Large intestine (tissue), 3 donors: Measurements from ENCODE around the gene CAMK2G. TPM values are rescaled to one million over a fixed set of nuclear protein-coding genes. Genes with fewer than 3 reads are reported as not detected.
"Not testable (repeated sequence)": the region's sequence is repeated elsewhere in the genome, so short reads cannot be mapped to it uniquely, and the experiment has no call there.

Experiments used
- DNase-seq, 2 donors: peaks; one replicate each; pipeline versions ENCODE4 v3.0.0 to v3.0.0-alpha.2; 2013
- H3K27ac ChIP-seq: one replicate; pipeline ENCODE4 v1.5.1; 2013; ENCODE audit warnings: low read length
- H3K27me3 ChIP-seq: 2 replicates; pipeline ENCODE4 v1.6.1; 2013; ENCODE audit warnings: low read length; ENCODE audit not compliant: control insufficient read depth, insufficient read depth
- H3K36me3 ChIP-seq: 2 replicates; pipeline ENCODE4 v1.6.1; 2013; ENCODE audit warnings: low read length; ENCODE audit not compliant: control insufficient read depth, insufficient read depth
- H3K4me1 ChIP-seq: one replicate; pipeline ENCODE4 v1.6.1; 2013; ENCODE audit warnings: low read length; ENCODE audit not compliant: control insufficient read depth, insufficient read depth
- H3K4me3 ChIP-seq: one replicate; pipeline ENCODE4 v1.5.1; 2013; ENCODE audit warnings: low read length
- H3K9me3 ChIP-seq: one replicate; pipeline ENCODE4 v1.6.1; 2013; ENCODE audit warnings: mild to moderate bottlenecking, low read depth, low read length, moderate library complexity; ENCODE audit not compliant: control insufficient read depth
- WGBS: methylation state at CpG from one replicate; pipeline ENCODE4 v1.1.5; 2013; ENCODE audit warnings: low lambda C conversion rate; ENCODE audit not compliant: insufficient coverage; 5-methylcytosine and 5-hydroxymethylcytosine counted together
- polyA plus RNA-seq: library from polyadenylated mRNA; unstranded; fragments of 120-200 nt; gene quantifications from one replicate; pipeline ENCODE4 v1.2.1, GENCODE V29; 2013

CAMK2G gene
- polyA plus RNA-seq, 1 donor = 44.6 TPM

- H3K36me3 ChIP-seq = no peaks in the 10 kb centered on the region
- H3K4me3 ChIP-seq = no peak overlapping the region
- WGBS = 80% methylated on average over 2 of the region's 5 CpGs
- no peaks in the 10 kb centered on the region for H3K27me3 ChIP-seq
- peaks cover 26% of the 10 kb centered on the region for H3K4me1 ChIP-seq
- no peak for DNase-seq
- H3K9me3 ChIP-seq = no peaks in the 10 kb centered on the region
- H3K27ac ChIP-seq = no peak overlapping the region
Measured at GRCh38 chr10:73891540-73891939, 17.2 kb upstream of the CAMK2G start.

DNA sequence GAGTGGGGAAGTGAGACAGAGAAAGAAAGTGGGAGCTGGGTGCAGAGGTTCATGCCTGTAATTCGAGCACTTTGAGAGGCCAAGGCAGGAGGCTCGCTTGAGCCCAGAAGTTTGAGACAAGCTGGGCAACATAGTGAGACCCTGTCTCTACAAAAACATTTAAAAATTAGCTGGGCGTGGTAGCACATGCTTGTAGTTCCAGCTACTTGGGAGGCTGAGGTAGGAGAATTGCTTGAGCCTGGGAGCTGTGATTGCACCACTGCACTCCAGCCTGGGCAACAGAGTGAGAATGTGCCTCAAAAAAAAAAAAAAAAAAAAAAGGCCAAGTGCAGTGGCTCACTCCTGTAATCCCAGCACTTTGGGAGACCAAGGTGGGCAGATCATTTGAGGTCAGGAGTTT is 16.5 kb upstream of the CAMK2G start:
- H3K4me1 ChIP-seq = peaks cover 32% of the 10 kb centered on the region
- H3K27ac ChIP-seq, H3K27me3 ChIP-seq, H3K4me3 ChIP-seq, H3K36me3 ChIP-seq, H3K9me3 ChIP-seq, DNase-seq: not testable (repeated sequence)
- whole genome bisulfite sequencing = 40% methylated on average over 1 of the region's 3 CpGs

DNA sequence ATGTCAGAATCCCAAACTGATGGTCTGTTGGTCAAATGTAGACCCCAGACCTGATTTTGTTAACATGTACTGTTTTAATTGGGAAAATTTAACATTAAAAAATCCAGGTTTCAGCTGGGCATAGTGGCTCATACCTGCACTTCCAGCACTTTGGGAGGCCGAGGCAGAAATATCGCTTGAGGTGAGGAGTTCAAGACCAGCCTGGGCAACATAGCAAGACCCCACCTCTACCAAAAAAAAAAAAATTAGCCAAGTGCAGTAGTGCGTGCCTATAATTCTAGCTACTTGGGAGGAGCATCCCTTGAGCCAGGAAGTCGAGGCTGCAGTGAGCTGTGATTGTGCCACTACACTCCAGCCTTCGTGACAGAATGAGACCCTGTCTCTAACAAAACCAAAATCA is 15.9 kb upstream of the CAMK2G start:
- H3K27ac ChIP-seq = no peak overlapping the region
- no peaks in the 10 kb centered on the region for H3K27me3 ChIP-seq
- H3K4me3 ChIP-seq = no peak overlapping the region
- no peak for DNase-seq
- WGBS = 100% methylated on average over 1 of the region's 5 CpGs
- no peaks in the 10 kb centered on the region for H3K36me3 ChIP-seq
- no peaks in the 10 kb centered on the region for H3K9me3 ChIP-seq
- peaks cover 32% of the 10 kb centered on the region for H3K4me1 ChIP-seq

- DNase-seq, H3K9me3 ChIP-seq, H3K27me3 ChIP-seq, H3K27ac ChIP-seq, H3K4me3 ChIP-seq, H3K36me3 ChIP-seq: not testable (repeated sequence)
- no CpG with 5 or more reads among the region's 3 CpGs for WGBS
- H3K4me1 ChIP-seq = peaks cover 32% of the 10 kb centered on the region
Measured at GRCh38 chr10:73889416-73889815, 15.1 kb upstream of the CAMK2G start.

- no peaks in the 10 kb centered on the region for H3K9me3 ChIP-seq
- peaks cover 32% of the 10 kb centered on the region for H3K4me1 ChIP-seq
- peak in 1 of 2 donors; percentile 50 for DNase-seq
- no peaks in the 10 kb centered on the region for H3K27me3 ChIP-seq
- no peak overlapping the region for H3K4me3 ChIP-seq
- 71% methylated on average over 1 of the region's 7 CpGs for WGBS
- H3K36me3 ChIP-seq = no peaks in the 10 kb centered on the region
- no peak overlapping the region for H3K27ac ChIP-seq
Measured at GRCh38 chr10:73889014-73889413, 14.7 kb upstream of the CAMK2G start.

DNA sequence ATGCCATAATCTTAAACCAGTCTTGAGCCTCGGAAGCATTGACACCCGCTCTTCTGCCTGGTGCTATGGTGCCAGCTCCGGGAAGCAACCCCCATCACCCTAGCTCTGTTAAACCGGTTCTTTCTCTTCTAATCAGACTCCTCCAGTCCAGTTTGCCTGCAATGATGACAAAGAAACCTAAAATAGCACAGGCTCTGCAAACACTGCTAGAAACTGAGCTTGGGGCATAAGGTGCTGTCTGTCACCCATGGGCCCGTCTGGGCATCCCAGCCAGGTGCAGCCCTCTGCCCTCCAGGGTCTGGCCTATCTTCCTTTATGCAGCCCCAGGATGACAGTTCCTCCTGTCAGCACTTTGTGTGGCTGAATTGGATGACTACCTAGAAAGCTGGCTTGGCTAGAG is 14.2 kb upstream of the CAMK2G start:
- DNase-seq = peak in 1 of 2 donors; percentile 42
- Histone ChIP-seq H3K27ac (no peak overlapping the region), H3K4me1 (peaks cover 32% of the 10 kb centered on the region), H3K9me3 (no peaks in the 10 kb centered on the region), H3K27me3 (no peaks in the 10 kb centered on the region), H3K36me3 (no peaks in the 10 kb centered on the region), H3K4me3 (no peak overlapping the region)
- no CpG with 5 or more reads among the region's 5 CpGs for WGBS

- no peaks in the 10 kb centered on the region for H3K36me3 ChIP-seq
- H3K4me3 ChIP-seq = no peak overlapping the region
- no peaks in the 10 kb centered on the region for H3K27me3 ChIP-seq
- peaks cover 32% of the 10 kb centered on the region for H3K4me1 ChIP-seq
- no CpG with 5 or more reads among the region's 12 CpGs for WGBS
- DNase-seq = peak; percentile 39 to 58
- H3K9me3 ChIP-seq = no peaks in the 10 kb centered on the region
- peak overlapping the region; percentile 54 for H3K27ac ChIP-seq
Measured at GRCh38 chr10:73887294-73888039, 13.1 kb upstream of the CAMK2G start.

- H3K27ac ChIP-seq = peak overlapping the region; percentile 54
- H3K27me3 ChIP-seq = no peaks in the 10 kb centered on the region
- H3K4me1 ChIP-seq = peaks cover 32% of the 10 kb centered on the region
- H3K9me3 ChIP-seq = no peaks in the 10 kb centered on the region
- DNase-seq = no peak
- H3K4me3 ChIP-seq = no peak overlapping the region
- WGBS = 29% methylated on average over 3 of the region's 4 CpGs
- no peaks in the 10 kb centered on the region for H3K36me3 ChIP-seq
Measured at GRCh38 chr10:73886661-73887293, 12.4 kb upstream of the CAMK2G start.

DNA sequence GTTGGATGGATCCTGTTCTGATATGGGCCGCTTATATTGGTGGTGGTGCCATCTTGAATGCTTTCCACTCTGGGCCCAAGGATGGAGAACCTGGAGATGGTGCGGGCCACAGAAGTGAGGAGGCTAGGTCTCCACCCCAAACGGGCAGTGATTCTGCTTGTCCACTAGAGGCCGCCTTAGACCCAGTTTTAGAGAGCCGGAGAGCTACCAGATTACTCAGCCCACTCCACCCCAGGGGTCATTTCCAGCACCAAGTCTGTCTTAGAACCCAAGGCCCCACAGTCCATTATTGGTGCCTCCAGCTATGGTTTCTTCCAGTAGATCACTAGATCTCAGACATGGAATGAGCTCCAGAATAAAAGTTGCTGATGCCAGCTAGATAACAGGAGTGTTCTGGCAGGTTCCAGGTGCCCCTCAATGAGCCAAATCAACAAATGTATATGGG is 11.8 kb upstream of the CAMK2G start:
- no CpG with 5 or more reads among the region's 5 CpGs for WGBS
- H3K27me3 ChIP-seq = no peaks in the 10 kb centered on the region

GRCh38 chr10:73884017-73884416 is 9.7 kb upstream of the CAMK2G start:
- no peak for DNase-seq
- Histone ChIP-seq H3K9me3 (no peaks in the 10 kb centered on the region), H3K36me3 (no peaks in the 10 kb centered on the region), H3K4me1 (peaks cover 34% of the 10 kb centered on the region), H3K4me3 (no peak overlapping the region), H3K27ac (no peak overlapping the region), H3K27me3 (no peaks in the 10 kb centered on the region)
- WGBS = 92% methylated on average over 1 of the region's 3 CpGs

More for the DNA sequence above, 11.8 kb upstream of the CAMK2G start:
- Histone ChIP-seq H3K36me3 (no peaks in the 10 kb centered on the region), H3K4me3 (no peak overlapping the region), H3K9me3 (no peaks in the 10 kb centered on the region), H3K4me1 (peaks cover 32% of the 10 kb centered on the region), H3K27ac (no peak overlapping the region)
- peak; percentile 65 to 67 for DNase-seq
